Vagina (tissue), 2 donors: ENCODE measurements around the gene MYO19. TPM values are rescaled to one million over a fixed set of nuclear protein-coding genes. Genes with fewer than 3 reads are reported as not detected.
"Not testable (repeated sequence)": the region's sequence is repeated elsewhere in the genome, so short reads cannot be mapped to it uniquely, and the experiment has no call there.

ENCODE experiments used
- DNase-seq, 2 donors: peaks; one replicate each; pipeline ENCODE4 v3.0.0-alpha.2; 2017; ENCODE audit errors: extremely low spot score in 2 of 2
- H3K27ac ChIP-seq: fragments of 200-600 bp; sonication (generic); one replicate; pipeline ENCODE4 v1.5.1; 2019
- H3K27me3 ChIP-seq: fragments of 200-600 bp; sonication (generic); one replicate; pipeline ENCODE4 v1.5.1; 2019
- H3K36me3 ChIP-seq, 2 donors: fragments of 200-600 bp; sonication (generic); one replicate each; pipeline ENCODE4 v1.5.1; 2017 to 2019
- H3K4me1 ChIP-seq: fragments of 200-600 bp; sonication (generic); one replicate; pipeline ENCODE4 v1.5.1; 2019
- H3K4me3 ChIP-seq, 2 donors: fragments of 200-600 bp; sonication (generic); 1 replicate in 1 of 2; 2 replicates in 1 of 2; pipeline ENCODE4 v1.5.1; 2016 to 2019
- H3K9me3 ChIP-seq: fragments of 200-600 bp; sonication (generic); one replicate; pipeline ENCODE4 v1.5.1; 2019
- POLR2A ChIP-seq, 2 donors: fragments of 450-650 bp; IDR thresholded peaks; one replicate each; pipeline ENCODE4 v1.6.1; 2017; ENCODE audit warnings: antibody characterized with exemption in 2 of 2, mild to moderate bottlenecking in 2 of 2, moderate library complexity in 2 of 2
- POLR2AphosphoS5 ChIP-seq, 2 donors: sonication (generic); formaldehyde crosslinking; IDR thresholded peaks; one replicate each; pipeline ENCODE4 v1.9.0; 2017; ENCODE audit warnings: antibody characterized with exemption in 2 of 2, mild to moderate bottlenecking in 2 of 2, low read depth in 1 of 2; ENCODE audit not compliant: insufficient read depth in 1 of 2
- intact Hi-C: fragments of 100-400 bp; cut with DNase I; formaldehyde crosslinking; loops from one replicate; pipeline ENCODE4 v1.15.1; 2023
- small RNA-seq: library from RNA; depleted of rRNA; stranded (forward); fragments of <200 nt; gene quantifications from one replicate; pipeline ENCODE3, GENCODE V24; 2016
- total RNA-seq: library from RNA; depleted of rRNA; stranded (reverse); fragments of >200 nt; gene quantifications from one replicate; pipeline ENCODE4 v1.2.3, GENCODE V29; 2016
- TF ChIP-seq, protein P1 (sequence below), 3 experiments: fragments of 450-650 bp in 2 of 3; fragments of 200-600 bp in 1 of 3; sonication (generic) in 1 of 3; IDR thresholded peaks; one replicate each; pipeline ENCODE4 v1.5.1; 2017 to 2019; ENCODE audit warnings: antibody characterized with exemption in 3 of 3, mild to moderate bottlenecking in 2 of 3, moderate library complexity in 2 of 3

MYO19 gene
- total RNA-seq, 1 donor from 2014 or later = 112 TPM

DNA sequence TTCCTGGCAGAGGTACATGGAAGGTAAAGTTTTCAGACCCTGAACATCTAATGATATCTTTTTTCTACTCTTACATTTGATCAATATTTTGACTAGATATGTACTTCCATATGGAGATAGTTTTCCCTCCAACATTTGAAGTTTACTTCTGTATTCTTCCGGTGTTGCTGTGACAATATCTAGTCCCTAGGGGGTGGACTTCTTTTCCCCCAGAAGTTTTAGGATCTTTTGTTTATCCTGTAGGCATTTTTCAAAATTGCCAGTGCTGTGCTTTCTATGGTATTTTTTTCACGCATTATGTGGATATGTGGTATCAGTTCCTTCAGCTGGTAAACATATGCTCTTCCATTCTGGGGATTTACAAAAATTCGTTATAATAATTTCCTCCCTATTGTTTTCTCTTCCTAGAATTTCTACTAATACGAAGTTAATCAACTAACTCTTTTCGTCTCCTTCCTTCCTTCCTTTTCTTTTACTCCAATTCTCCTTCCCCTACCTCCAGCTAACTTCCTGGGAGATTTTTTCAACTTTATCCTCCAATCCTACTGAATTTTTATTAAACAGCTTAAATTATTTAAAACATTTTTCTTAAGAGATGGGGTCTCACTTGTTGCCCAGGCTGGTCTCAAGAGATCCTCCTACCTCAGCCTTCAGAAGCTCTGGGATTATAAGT, 74.3 kb downstream of the MYO19 start:
- peaks cover 7% of the 10 kb centered on the region for H3K4me1 ChIP-seq
- DNase-seq = no peak
- no peaks in the 10 kb centered on the region for H3K9me3 ChIP-seq
- intact Hi-C loops = no loop called here
- no peak overlapping the region for H3K27ac ChIP-seq
- TF ChIP-seq, protein P1, sequence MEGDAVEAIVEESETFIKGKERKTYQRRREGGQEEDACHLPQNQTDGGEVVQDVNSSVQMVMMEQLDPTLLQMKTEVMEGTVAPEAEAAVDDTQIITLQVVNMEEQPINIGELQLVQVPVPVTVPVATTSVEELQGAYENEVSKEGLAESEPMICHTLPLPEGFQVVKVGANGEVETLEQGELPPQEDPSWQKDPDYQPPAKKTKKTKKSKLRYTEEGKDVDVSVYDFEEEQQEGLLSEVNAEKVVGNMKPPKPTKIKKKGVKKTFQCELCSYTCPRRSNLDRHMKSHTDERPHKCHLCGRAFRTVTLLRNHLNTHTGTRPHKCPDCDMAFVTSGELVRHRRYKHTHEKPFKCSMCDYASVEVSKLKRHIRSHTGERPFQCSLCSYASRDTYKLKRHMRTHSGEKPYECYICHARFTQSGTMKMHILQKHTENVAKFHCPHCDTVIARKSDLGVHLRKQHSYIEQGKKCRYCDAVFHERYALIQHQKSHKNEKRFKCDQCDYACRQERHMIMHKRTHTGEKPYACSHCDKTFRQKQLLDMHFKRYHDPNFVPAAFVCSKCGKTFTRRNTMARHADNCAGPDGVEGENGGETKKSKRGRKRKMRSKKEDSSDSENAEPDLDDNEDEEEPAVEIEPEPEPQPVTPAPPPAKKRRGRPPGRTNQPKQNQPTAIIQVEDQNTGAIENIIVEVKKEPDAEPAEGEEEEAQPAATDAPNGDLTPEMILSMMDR (IDR thresholded peaks at IDR 0.05) = no peak
- TF ChIP-seq POLR2A (IDR thresholded peaks at IDR 0.05) (no peak), POLR2AphosphoS5 (IDR thresholded peaks at IDR 0.05; ENCODE audit: insufficient read depth in 1 of 2, low read depth in 1 of 2) (no peak)
- no peaks in the 10 kb centered on the region for H3K36me3 ChIP-seq
- no peaks in the 10 kb centered on the region for H3K27me3 ChIP-seq
- no peak overlapping the region for H3K4me3 ChIP-seq

DNA sequence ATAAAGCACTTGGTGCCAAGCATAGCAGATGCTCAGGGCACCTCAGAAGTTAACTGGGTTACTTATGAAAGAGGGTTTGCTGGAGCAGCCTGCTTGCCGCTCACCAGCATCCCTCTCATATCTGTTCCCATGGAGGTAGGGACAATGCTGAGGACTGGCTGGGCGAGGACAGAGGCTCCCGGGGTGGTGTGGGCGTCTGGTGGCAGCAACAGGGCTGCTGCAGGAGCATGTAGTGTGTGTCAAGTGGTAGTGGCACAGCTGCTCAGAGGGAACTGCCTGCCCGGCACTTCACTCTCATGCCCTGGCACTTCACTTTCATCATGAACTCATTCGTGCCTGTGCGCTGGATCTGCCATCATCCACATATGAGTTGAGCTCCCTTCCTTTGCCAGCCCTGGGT, 75.1 kb downstream of the MYO19 start:
- DNase-seq = no peak
- no peaks in the 10 kb centered on the region for H3K36me3 ChIP-seq
- no peaks in the 10 kb centered on the region for H3K27me3 ChIP-seq
- TF ChIP-seq POLR2A (IDR thresholded peaks at IDR 0.05) = no peak
- TF ChIP-seq POLR2AphosphoS5 (IDR thresholded peaks at IDR 0.05; ENCODE audit: insufficient read depth in 1 of 2, low read depth in 1 of 2) = no peak
- TF ChIP-seq, protein P1 (IDR thresholded peaks at IDR 0.05) = no peak
- no peak overlapping the region for H3K27ac ChIP-seq
- H3K4me3 ChIP-seq = no peak overlapping the region
- H3K9me3 ChIP-seq = no peaks in the 10 kb centered on the region
- intact Hi-C loops = no loop called here
- H3K4me1 ChIP-seq = peaks cover 7% of the 10 kb centered on the region

DNA sequence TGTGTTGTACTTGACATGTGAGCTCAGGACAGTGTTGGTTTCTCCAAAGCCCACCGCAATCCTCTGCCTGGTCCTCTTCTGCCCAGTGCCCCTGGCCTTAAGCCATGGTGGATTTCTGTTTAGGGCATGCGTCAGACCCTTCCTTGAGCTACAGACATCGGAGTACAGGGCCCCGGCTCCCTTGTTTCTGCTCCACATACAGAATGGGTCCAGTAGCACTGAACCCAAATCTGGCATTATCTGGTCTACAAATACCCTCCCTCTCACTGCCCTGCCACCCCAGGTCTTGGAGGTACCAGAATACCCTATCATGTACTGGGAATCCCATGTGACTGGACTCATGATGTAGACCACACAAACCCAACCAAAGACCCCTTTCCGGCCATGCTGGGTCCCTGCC, 75.6 kb downstream of the MYO19 start:
- intact Hi-C loops = no loop called here

DNA sequence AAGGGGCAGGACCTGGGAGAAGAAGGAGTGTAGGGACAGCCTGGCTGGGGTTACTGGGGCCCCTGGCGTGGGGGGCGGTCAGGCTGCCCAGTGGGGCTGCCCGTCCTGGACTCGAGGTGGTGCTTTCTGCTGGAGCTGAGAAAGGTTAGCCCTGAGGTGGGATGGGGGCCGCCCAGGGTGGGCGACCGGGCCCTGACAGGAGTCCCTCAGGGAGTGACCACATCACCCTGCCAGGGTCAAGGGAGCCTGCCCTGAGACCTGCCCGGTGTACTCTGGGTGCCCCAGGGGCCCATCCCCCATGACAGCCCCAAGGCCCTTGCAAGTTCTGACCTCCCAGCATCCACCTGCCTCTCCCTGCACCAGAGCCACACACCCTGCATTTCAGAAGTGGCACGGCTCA, 77.0 kb downstream of the MYO19 start:
- H3K27ac ChIP-seq, H3K9me3 ChIP-seq, H3K27me3 ChIP-seq, intact Hi-C loops, H3K4me1 ChIP-seq, H3K36me3 ChIP-seq, H3K4me3 ChIP-seq, DNase-seq: not testable (repeated sequence)

More for the DNA sequence above, 75.6 kb downstream of the MYO19 start:
- Histone ChIP-seq H3K27me3 (no peaks in the 10 kb centered on the region), H3K36me3 (no peaks in the 10 kb centered on the region), H3K4me3 (no peak overlapping the region), H3K9me3 (no peaks in the 10 kb centered on the region), H3K4me1 (peaks cover 4% of the 10 kb centered on the region), H3K27ac (no peak overlapping the region)
- DNase-seq = no peak
- TF ChIP-seq, protein P1 (IDR thresholded peaks at IDR 0.05) = no peak
- no peak for TF ChIP-seq POLR2A (IDR thresholded peaks at IDR 0.05)
- TF ChIP-seq POLR2AphosphoS5 (IDR thresholded peaks at IDR 0.05; ENCODE audit: insufficient read depth in 1 of 2, low read depth in 1 of 2) = no peak

DNA sequence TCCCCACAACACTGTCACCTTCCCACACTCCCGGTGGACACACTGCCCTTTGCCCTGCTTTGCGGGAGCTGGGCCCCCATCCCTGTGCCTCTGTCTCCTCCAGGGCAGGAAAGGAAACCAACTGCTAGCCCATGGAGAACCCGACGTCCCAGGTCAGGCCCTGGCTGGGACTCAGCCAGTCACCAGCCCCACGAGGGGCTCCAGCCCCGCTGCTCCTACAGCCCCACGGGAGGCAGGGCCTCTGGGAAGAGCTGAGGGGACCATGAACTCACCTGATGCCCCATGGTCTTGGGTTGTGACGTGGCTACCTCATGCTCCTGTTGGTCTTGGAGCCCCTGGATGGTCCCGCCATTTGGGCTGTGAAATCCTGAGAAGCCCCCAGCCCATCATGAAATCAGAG, 81.8 kb downstream of the MYO19 start:
- H3K36me3 ChIP-seq, H3K27me3 ChIP-seq, H3K9me3 ChIP-seq, DNase-seq, H3K27ac ChIP-seq, H3K4me1 ChIP-seq, H3K4me3 ChIP-seq, intact Hi-C loops: not testable (repeated sequence)

DNA sequence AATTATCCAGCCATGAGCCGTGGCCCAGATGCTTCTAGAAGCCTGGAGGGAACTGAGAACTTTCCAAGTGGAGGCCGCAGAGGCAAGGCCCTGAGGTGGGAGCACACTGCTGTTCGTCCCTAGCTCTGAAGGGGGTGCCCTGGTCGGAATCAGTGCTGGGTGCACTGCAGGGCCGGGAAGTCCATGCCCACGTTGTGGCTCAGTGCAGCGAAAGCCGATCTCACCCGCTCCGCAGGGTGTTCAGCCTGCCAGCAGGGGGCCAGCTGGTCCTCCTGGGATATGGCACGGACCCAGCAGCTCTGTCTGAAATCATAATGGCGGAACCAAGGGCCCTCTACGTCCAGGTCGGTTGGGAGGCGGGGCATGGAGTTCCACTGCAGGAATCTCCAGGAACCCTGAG, 84.7 kb downstream of the MYO19 start:
- H3K36me3 ChIP-seq, H3K4me3 ChIP-seq, H3K27me3 ChIP-seq, DNase-seq, intact Hi-C loops, H3K4me1 ChIP-seq, H3K9me3 ChIP-seq, H3K27ac ChIP-seq: not testable (repeated sequence)

Small RNA genes lying within 50 kb of the gene (small RNA-seq; reads per million reads assigned to genes)
- not detected for gene RNA5SP439

Other genes starting within 250 kb of the MYO19 start
- not detected for gene TBC1D3G, start 211.0 kb downstream of the MYO19 start, total RNA-seq
- gene TBC1D3H, start 146.4 kb downstream of the MYO19 start, total RNA-seq = not detected
- 13.5 TPM for gene ZNHIT3, start 48.2 kb downstream of the MYO19 start, total RNA-seq
- 3.2 TPM for gene PIGW, start 119 bp upstream of the MYO19 start, total RNA-seq
- 47.9 TPM for gene GGNBP2, start 10.1 kb upstream of the MYO19 start, total RNA-seq
- 12.0 TPM for gene DHRS11, start 57.0 kb upstream of the MYO19 start, total RNA-seq
- gene MRM1, start 66.7 kb upstream of the MYO19 start, total RNA-seq = 2.7 TPM